Measurements from ENCODE around the gene ARCN1. TPM values are rescaled to one million over a fixed set of nuclear protein-coding genes. Genes with fewer than 3 reads are reported as not detected.
A peak's percentile ranks its signal among the peaks of the same experiment; 100 is the strongest.

The ARCN1 gene
- total and polyA plus RNA-seq, 9 of the 15 experiments (the other 6 are each of a cell fraction or from before 2014, with no cell fraction given) = 30.0 to 224 (median 76.4) TPM

DNA sequence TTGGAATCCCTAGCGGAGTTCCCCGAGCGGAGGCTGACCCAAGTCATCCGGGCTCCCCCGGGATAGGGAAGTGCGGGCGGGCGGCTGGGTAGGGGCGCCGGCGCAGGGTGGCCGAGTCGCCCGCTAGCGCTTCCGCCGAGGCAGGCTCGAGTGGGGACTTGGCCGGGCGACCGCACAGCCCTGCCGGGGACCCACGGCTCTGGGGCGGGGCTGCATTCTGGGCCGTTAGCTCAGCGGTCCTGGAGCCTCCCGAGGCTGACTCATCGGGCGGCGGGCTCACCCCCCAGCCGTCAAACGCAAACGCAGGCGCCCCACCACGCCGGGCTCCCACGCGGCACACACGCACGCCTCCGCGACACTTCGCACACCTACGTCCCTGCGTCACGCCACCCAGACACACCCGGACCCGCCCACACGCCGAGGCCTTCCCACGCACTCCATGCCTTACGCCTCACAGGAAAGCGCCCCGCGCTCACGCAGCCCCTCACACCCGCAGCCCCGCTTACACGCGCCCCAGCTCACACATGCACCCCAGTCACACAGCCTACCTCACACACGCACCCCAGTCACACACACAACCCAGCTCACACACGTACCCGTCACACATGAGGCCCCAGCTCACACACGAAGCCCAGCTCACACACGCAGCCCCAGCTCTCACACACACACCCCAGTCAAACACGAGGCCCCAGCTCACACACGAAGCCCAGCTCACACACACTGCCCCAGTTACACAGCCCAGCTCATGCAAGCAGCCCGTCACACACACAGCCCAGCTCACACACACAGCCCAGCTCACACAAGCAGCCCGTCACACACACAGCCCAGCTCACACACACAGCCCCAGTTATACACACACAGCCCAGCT, 36.4 kb downstream of the ARCN1 start (continued):
- TF ChIP-seq MBD1 (CRISPR knock-in tag; IDR thresholded peaks at IDR 0.05) (no peak), SUPT5H (IDR thresholded peaks at IDR 0.05) (peak; percentile 64), CXXC5 (CRISPR knock-in tag; IDR thresholded peaks at IDR 0.05) (peak; percentile 96), RREB1 (CRISPR knock-in tag; IDR thresholded peaks at IDR 0.05) (peak; percentile 75; the same call in 1 of the 2 replicates), SIN3A (IDR thresholded peaks at IDR 0.05; ENCODE audit: borderline replicate concordance in 2 of 2, control insufficient read depth in 1 of 2, low read depth in 2 of 2, low read length in 2 of 2) (no peak; a peak in 1 of 4 replicates), HNRNPH1 (optimal IDR thresholded peaks at IDR 0.05; ENCODE audit: low read depth, low read length) (no peak), ETS1 (conservative IDR thresholded peaks at IDR 0.05; ENCODE audit: control insufficient read depth, low read depth, low read length) (peak; percentile 76), MCM2 (IDR thresholded peaks at IDR 0.05; ENCODE audit: low read depth) (no peak), PHF21A (IDR thresholded peaks at IDR 0.05; ENCODE audit: borderline replicate concordance, low read depth) (no peak), HMGN3 (IDR thresholded peaks at IDR 0.05; ENCODE audit: borderline replicate concordance, extremely low read depth, insufficient read length, low read depth, low read length) (peak; percentile 90), MIER1 (IDR thresholded peaks at IDR 0.05; ENCODE audit: low read depth) (peak; percentile 72; the same call in 1 of the 2 replicates), NKRF (IDR thresholded peaks at IDR 0.05; ENCODE audit: borderline replicate concordance) (peak; percentile 83), EP400 (IDR thresholded peaks at IDR 0.05) (peak; percentile 85), ZSCAN32 (CRISPR knock-in tag; IDR thresholded peaks at IDR 0.05) (peak; percentile 25; the same call in 1 of the 2 replicates)
- TF ChIP-seq, protein P1, sequence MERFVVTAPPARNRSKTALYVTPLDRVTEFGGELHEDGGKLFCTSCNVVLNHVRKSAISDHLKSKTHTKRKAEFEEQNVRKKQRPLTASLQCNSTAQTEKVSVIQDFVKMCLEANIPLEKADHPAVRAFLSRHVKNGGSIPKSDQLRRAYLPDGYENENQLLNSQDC (CRISPR knock-in tag; IDR thresholded peaks at IDR 0.05) = no peak

Measured in K562 (cell line).